ENCODE data around the gene BTBD16.
A peak's percentile ranks its signal among the peaks of the same experiment; 100 is the strongest.

BTBD16 gene

GRCh38 chr10:122294511-122295450 is 23.7 kb downstream of the BTBD16 start:
- no peak for DNase-seq

- DNase-seq: no peak
Observed at GRCh38 chr10:122295451-122295809, 24.3 kb downstream of the BTBD16 start.

GRCh38 chr10:122296363-122297120 is 25.4 kb downstream of the BTBD16 start:
- DNase-seq: no peak

GRCh38 chr10:122297583-122297982 is 26.5 kb downstream of the BTBD16 start:
- DNase-seq: no peak

GRCh38 chr10:122298206-122298597 is 27.1 kb downstream of the BTBD16 start:
- no peak for DNase-seq

- peak; percentile 63 for DNase-seq
Observed at GRCh38 chr10:122298598-122299301, 27.7 kb downstream of the BTBD16 start.

- no peak for DNase-seq
Observed at GRCh38 chr10:122299423-122300075, 28.5 kb downstream of the BTBD16 start.

- DNase-seq: no peak
Observed at GRCh38 chr10:122301055-122301810, 30.1 kb downstream of the BTBD16 start.

- no peak for DNase-seq
Observed at GRCh38 chr10:122301811-122302115, 30.7 kb downstream of the BTBD16 start.

- no peak for DNase-seq
Observed at GRCh38 chr10:122302315-122302714, 31.2 kb downstream of the BTBD16 start.

- DNase-seq: no peak
Observed at GRCh38 chr10:122303271-122304053, 32.4 kb downstream of the BTBD16 start.

GRCh38 chr10:122304054-122304579 is 33.0 kb downstream of the BTBD16 start:
- no peak for DNase-seq

GRCh38 chr10:122306282-122306681 is 35.2 kb downstream of the BTBD16 start:
- no peak for DNase-seq

- DNase-seq: no peak
Observed at GRCh38 chr10:122306744-122307143, 35.6 kb downstream of the BTBD16 start.

GRCh38 chr10:122307669-122308416 is 36.7 kb downstream of the BTBD16 start:
- no peak for DNase-seq

- DNase-seq: no peak
Observed at GRCh38 chr10:122308417-122309141, 37.5 kb downstream of the BTBD16 start.

- peak; percentile 63 for DNase-seq
Observed at GRCh38 chr10:122310311-122311050, 39.4 kb downstream of the BTBD16 start.

- no peak for DNase-seq
Observed at GRCh38 chr10:122311051-122311410, 39.9 kb downstream of the BTBD16 start.

Measured in right kidney (tissue), 1 donor.